ENCODE results near the gene CLMP.

DNA sequence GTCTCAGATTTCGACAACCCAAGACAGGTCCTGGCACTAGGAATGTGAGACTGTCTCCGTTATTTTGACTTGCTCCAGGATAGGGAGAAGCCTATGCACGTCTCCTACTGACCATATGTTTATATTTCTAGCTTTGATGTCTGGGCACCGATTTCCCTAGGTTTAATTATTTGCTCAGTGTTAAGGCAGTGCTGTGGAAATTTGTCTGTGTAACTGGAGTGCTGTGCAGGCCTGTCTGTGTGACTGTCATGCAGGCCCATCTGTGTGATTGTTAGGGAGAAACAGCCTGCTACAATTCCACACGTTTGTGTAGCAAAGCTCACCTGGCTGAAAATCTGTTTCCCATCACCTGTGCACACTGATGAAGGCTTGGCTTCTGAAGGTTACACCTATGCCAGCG, 103.5 kb downstream of the CLMP start:
- TF ChIP-seq, protein P1, sequence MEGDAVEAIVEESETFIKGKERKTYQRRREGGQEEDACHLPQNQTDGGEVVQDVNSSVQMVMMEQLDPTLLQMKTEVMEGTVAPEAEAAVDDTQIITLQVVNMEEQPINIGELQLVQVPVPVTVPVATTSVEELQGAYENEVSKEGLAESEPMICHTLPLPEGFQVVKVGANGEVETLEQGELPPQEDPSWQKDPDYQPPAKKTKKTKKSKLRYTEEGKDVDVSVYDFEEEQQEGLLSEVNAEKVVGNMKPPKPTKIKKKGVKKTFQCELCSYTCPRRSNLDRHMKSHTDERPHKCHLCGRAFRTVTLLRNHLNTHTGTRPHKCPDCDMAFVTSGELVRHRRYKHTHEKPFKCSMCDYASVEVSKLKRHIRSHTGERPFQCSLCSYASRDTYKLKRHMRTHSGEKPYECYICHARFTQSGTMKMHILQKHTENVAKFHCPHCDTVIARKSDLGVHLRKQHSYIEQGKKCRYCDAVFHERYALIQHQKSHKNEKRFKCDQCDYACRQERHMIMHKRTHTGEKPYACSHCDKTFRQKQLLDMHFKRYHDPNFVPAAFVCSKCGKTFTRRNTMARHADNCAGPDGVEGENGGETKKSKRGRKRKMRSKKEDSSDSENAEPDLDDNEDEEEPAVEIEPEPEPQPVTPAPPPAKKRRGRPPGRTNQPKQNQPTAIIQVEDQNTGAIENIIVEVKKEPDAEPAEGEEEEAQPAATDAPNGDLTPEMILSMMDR (IDR thresholded peaks at IDR 0.05), result no peak
- no peak for TF ChIP-seq EZH2 (IDR thresholded peaks at IDR 0.05; ENCODE audit: borderline replicate concordance, insufficient read depth, low read depth, low read length, poor library complexity, severe bottlenecking)

Data from B cell (primary cell).